Muscle layer of duodenum (tissue), 2 donors: Measurements from ENCODE around the gene KDM4C.

Experiments
- H3K27ac ChIP-seq: one replicate; pipeline ENCODE4 v1.7.0; 2013; ENCODE audit warnings: mild to moderate bottlenecking, low read length
- H3K27me3 ChIP-seq: one replicate; pipeline ENCODE4 v1.7.0; 2013; ENCODE audit warnings: low read depth, mild to moderate bottlenecking, control low read depth, low read length
- H3K36me3 ChIP-seq, 2 donors: one replicate each; pipeline ENCODE4 v1.7.0; 2013; ENCODE audit warnings: low read length in 2 of 2, control low read depth in 1 of 2, mild to moderate bottlenecking in 1 of 2; ENCODE audit not compliant: insufficient read depth in 2 of 2, control insufficient read depth in 1 of 2
- H3K4me1 ChIP-seq, 2 donors: one replicate each; pipeline ENCODE4 v1.7.0; 2013; ENCODE audit warnings: low read length in 2 of 2, mild to moderate bottlenecking in 2 of 2, control low read depth in 1 of 2, moderate library complexity in 1 of 2; ENCODE audit not compliant: insufficient read depth in 2 of 2, control insufficient read depth in 1 of 2
- H3K4me3 ChIP-seq, 2 donors: one replicate each; pipeline ENCODE4 v1.7.0; 2013; ENCODE audit warnings: low read length in 2 of 2, low read depth in 1 of 2, mild to moderate bottlenecking in 1 of 2
- H3K9me3 ChIP-seq, 2 donors: one replicate each; pipeline ENCODE4 v1.7.0; 2013; ENCODE audit warnings: low read length in 2 of 2, control low read depth in 1 of 2, mild to moderate bottlenecking in 1 of 2; ENCODE audit not compliant: control insufficient read depth in 1 of 2
- donor health status: healthy.

Gene KDM4C

DNA sequence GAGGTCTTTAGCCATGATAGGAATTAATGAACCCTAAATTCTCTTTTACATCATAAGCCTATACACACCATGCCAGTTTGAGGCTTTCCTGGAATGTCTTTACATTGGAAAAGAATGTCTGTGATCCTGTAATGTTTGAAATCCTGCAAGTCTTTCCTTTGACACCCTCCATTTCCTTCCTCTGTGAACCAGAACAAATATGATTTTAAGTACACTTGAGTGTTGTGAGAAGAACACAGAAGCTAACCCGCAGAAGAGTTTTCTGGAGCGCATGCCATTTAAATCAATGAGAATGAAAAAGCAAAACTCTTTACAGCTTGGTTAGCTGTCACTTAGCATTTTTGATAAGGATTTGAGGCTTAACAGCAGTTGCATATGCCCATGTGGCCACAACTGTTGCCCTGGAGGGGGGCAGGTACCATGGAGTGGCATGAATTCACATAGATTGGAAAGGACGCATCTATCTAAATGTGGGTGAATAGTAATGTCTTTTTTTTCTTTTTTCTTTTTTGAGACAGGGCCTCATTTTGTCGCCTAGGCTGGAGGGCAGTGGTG is 372.6 kb downstream of the KDM4C start:
- H3K27ac ChIP-seq = no peak overlapping the region
- H3K27me3 ChIP-seq = no peaks in the 10 kb centered on the region
- H3K4me3 ChIP-seq = no peak overlapping the region
- H3K4me1 ChIP-seq = no peaks in the 10 kb centered on the region
- peaks cover 8 to 15% of the 10 kb centered on the region in 2 donors for H3K36me3 ChIP-seq
- no peaks in the 10 kb centered on the region for H3K9me3 ChIP-seq

DNA sequence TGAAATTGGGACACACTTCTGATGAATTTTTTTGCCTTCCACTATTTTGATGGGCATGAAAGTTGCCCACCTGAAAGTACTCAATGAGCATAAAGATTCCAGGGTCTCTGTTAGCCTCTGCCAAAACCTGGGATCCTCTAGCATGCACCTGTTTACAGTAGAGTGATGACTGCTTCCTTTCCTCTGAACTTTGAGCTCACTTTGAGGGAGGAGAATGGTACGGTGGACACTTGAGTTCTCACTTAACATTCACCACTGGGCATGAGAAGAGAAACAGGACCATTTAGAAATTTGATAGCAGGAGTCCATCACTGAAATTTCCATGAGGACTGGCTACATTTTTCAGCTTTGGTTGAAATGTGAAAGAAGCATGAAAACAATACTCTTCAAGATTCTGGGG is 374.8 kb downstream of the KDM4C start:
- no peak overlapping the region for H3K4me3 ChIP-seq
- no peaks in the 10 kb centered on the region for H3K27me3 ChIP-seq
- H3K4me1 ChIP-seq = no peaks in the 10 kb centered on the region
- no peak overlapping the region for H3K27ac ChIP-seq
- no peaks in the 10 kb centered on the region for H3K9me3 ChIP-seq
- peaks cover 8 to 15% of the 10 kb centered on the region in 2 donors for H3K36me3 ChIP-seq

DNA sequence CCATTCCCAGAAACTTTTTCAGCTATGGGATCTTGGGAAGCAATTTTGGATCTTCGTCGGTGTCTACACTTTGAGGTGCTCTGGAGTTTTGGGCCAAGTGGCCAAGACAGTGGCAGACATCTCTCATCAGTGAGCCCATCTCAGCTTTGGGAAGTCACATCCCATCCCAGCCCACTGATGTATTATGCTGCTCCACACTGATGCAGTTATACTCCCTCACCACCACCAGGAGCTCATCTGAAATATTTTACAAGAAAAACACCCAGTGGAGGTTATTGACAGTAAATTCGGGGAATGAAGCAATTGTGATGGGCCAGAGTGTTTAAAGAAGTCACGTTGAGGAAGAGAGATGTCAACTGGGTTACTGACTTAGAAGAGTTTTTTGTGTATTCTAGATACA is 378.0 kb downstream of the KDM4C start:
- Histone ChIP-seq H3K27me3 (no peaks in the 10 kb centered on the region), H3K27ac (no peak overlapping the region), H3K9me3 (no peaks in the 10 kb centered on the region), H3K4me3 (no peak overlapping the region), H3K36me3 (peaks cover 0 to 4% of the 10 kb centered on the region in 2 donors), H3K4me1 (no peaks in the 10 kb centered on the region)

GRCh38 chr9:7137040-7137439 is 379.3 kb downstream of the KDM4C start:
- Histone ChIP-seq H3K27me3 (no peaks in the 10 kb centered on the region), H3K4me3 (no peak overlapping the region), H3K4me1 (no peaks in the 10 kb centered on the region), H3K9me3 (no peaks in the 10 kb centered on the region), H3K36me3 (peaks cover 0 to 4% of the 10 kb centered on the region in 2 donors), H3K27ac (no peak overlapping the region)

DNA sequence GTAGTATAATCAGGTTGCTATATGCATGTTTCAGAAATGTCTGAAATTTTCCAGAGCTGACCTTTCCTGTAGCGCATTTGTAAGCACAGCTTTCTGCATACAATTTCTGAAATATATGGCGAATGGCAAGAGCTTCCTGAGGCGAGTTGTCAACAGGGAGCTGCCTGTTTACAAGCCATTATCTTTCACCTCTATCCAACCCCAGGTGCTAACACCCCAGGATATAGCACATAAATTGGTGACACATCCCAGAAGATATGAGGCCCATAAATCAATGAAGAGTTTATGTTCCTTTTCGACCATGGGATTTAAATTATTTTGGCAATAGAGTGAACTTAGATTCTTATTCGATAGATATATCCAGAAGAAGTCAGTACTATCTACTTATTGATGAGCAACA is 379.8 kb downstream of the KDM4C start:
- Histone ChIP-seq H3K4me3 (no peak overlapping the region), H3K36me3 (peaks cover 0 to 4% of the 10 kb centered on the region in 2 donors), H3K27ac (no peak overlapping the region), H3K9me3 (no peaks in the 10 kb centered on the region), H3K4me1 (no peaks in the 10 kb centered on the region), H3K27me3 (no peaks in the 10 kb centered on the region)

DNA sequence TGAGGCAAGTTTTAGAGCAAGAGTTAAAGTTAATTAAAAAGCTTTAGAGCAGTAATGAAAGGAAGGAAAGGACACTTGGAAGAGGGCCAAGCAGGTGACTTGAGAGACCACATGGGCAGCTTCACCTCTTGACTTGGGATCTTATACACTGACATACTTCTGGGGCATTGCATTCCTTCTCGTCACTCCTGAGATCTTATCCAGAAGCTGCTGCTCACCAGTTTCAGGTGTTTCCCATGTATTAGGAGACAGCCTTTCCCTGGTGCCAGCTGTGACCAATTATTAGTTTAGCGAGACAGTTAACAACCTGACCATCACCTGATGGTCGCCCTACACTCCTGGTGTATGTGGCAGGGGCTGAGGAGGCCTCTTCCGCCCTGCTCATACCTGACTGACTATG is 382.1 kb downstream of the KDM4C start:
- peaks cover 4% of the 10 kb centered on the region in 2 donors for H3K36me3 ChIP-seq

DNA sequence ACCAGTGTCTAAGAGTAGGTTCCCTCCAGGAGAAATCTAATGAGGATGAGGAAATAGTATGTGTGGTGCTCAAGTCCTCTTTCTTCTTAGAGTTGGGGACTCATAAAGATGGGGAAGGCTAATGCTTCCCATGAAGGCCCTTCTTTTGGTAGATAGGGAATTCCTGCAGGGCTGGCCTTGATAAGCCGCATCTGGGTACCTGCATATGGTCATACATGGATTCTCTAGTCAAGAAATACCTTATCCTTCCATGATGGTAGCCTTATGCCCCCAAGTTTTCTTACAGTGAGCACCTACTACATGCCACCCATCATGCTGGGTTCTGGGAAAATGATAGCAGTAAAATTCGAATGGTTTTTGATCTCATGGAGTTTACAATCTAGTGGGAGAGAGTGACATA is 382.6 kb downstream of the KDM4C start:
- Histone ChIP-seq H3K4me3 (no peak overlapping the region), H3K27ac (no peak overlapping the region), H3K9me3 (no peaks in the 10 kb centered on the region), H3K4me1 (no peaks in the 10 kb centered on the region), H3K27me3 (no peaks in the 10 kb centered on the region), H3K36me3 (peaks cover 4% of the 10 kb centered on the region in 2 donors)

More for the DNA sequence above, 382.1 kb downstream of the KDM4C start:
- Histone ChIP-seq H3K4me1 (no peaks in the 10 kb centered on the region), H3K9me3 (no peaks in the 10 kb centered on the region), H3K27ac (no peak overlapping the region), H3K27me3 (no peaks in the 10 kb centered on the region), H3K4me3 (no peak overlapping the region)

GRCh38 chr9:7143645-7144200 is 385.9 kb downstream of the KDM4C start:
- Histone ChIP-seq H3K27me3 (no peaks in the 10 kb centered on the region), H3K36me3 (peaks cover 4% of the 10 kb centered on the region in 2 donors), H3K4me3 (no peak overlapping the region), H3K4me1 (peaks cover 0 to 20% of the 10 kb centered on the region in 2 donors), H3K27ac (no peak overlapping the region), H3K9me3 (no peaks in the 10 kb centered on the region)

GRCh38 chr9:7144265-7145046 is 386.7 kb downstream of the KDM4C start:
- peaks cover 0 to 4% of the 10 kb centered on the region in 2 donors for H3K36me3 ChIP-seq
- H3K27ac ChIP-seq = no peak overlapping the region
- H3K4me3 ChIP-seq = no peak overlapping the region
- H3K27me3 ChIP-seq = no peaks in the 10 kb centered on the region
- H3K9me3 ChIP-seq = no peaks in the 10 kb centered on the region
- peaks cover 0 to 20% of the 10 kb centered on the region in 2 donors for H3K4me1 ChIP-seq

DNA sequence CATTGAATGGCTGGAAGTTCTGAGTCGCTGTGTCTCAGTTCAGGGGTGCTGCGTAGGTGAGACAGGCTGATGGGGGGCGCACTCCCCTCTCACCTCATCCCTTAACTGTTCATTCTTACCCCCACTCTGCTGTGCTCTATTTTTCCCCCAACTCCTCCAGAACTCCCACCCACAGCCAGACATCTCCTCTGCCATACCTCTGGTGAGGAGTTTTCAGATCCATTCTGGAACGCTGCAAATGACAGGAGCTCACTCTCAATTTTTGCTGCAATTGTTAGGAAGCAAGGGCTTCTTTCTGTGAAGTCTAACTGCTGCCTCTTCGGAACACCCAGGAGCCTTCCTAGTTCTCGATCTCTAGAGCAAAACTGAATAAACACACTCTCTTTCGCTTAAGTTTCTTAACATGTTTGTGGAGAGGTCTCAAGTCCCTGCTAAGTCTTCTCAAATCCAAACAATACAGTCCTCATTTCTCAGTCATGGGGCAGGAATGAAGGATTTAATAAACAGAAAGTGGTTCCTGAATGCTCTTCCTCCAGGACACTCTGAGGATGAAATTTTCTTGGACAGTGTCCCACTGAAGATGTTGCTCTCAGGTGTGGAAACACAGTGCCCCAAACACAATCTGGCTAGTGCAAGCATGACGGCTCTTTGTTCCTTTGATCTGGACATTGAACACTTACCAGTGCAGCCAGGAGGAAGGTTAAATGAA is 387.7 kb downstream of the KDM4C start:
- Histone ChIP-seq H3K36me3 (peaks cover 0 to 4% of the 10 kb centered on the region in 2 donors), H3K9me3 (no peaks in the 10 kb centered on the region), H3K4me1 (peaks cover 0 to 20% of the 10 kb centered on the region in 2 donors), H3K4me3 (no peak overlapping the region), H3K27me3 (no peaks in the 10 kb centered on the region), H3K27ac (no peak overlapping the region)

DNA sequence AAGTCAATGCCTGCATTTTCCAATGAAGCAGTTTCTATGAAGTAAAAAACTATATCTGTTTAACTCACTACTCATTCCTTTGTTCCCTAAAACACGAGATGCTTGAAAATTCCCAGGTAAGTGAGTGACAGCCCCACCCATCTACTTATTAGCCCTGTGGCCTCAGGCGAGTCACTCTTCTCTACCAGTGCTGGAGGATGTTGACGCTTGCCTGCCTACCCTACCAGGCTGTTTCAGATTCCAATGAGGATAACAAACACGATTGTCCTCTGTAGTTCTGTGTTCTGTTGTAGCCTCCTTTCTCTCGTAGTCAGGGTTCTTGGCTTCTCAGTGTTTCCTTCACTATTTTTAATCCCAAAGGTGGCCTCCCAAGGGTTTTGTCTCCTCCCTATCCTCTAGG is 388.8 kb downstream of the KDM4C start:
- Histone ChIP-seq H3K4me3 (no peak overlapping the region), H3K4me1 (peaks cover 0 to 20% of the 10 kb centered on the region in 2 donors), H3K27ac (no peak overlapping the region), H3K36me3 (peaks cover 0 to 4% of the 10 kb centered on the region in 2 donors), H3K9me3 (no peaks in the 10 kb centered on the region), H3K27me3 (no peaks in the 10 kb centered on the region)
